Naive thymus-derived CD8-positive, alpha-beta T cell (primary cell): ENCODE results near the gene TOP2A. TPM values are rescaled to one million over a fixed set of nuclear protein-coding genes. Genes with fewer than 3 reads are reported as not detected.
A peak's percentile ranks its signal among the peaks of the same experiment; 100 is the strongest.
"Not testable (repeated sequence)": the region's sequence is repeated elsewhere in the genome, so short reads cannot be mapped to it uniquely, and the experiment has no call there.

Experiments used
- ATAC-seq, 2 donors: fragments of 150-1000 bp; cut with Tn5 transposase in 1 of 2; sonication (Bioruptor Pico), chemical (Tn5 transposase) in 1 of 2; 1 replicate in 1 of 2; 2 replicates in 1 of 2; pipeline ENCODE4 v1.10.0; 2021; ENCODE audit warnings: mild to moderate bottlenecking in 2 of 2, moderate library complexity in 2 of 2
- POLR2A ChIA-PET: fragments of 350-600 bp; sonication (Branson Sonifier 250); formaldehyde crosslinking; loops from one replicate; lab custom pipeline; 2021; ENCODE audit warnings: antibody characterized with exemption; lab: Charles Lee
- DNase-seq, 10 donors: peaks; one replicate each; pipeline versions ENCODE4 v3.0.0 to v3.0.0-alpha.2; 2020 to 2022
- H3K27ac Mint-ChIP-seq, 10 donors: one replicate each; pipeline ENCODE4 v1.8.0; 2020 to 2022; ENCODE audit warnings: mild to moderate bottlenecking in 10 of 10, mixed read lengths in 10 of 10, moderate library complexity in 4 of 10, inconsistent platforms in 1 of 10
- H3K27me3 Mint-ChIP-seq, 5 donors: one replicate each; pipeline ENCODE4 v1.8.0; 2021 to 2022; ENCODE audit warnings: mixed read lengths in 5 of 5
- H3K36me3 Mint-ChIP-seq, 3 donors: one replicate each; pipeline ENCODE4 v1.8.0; 2020 to 2022; ENCODE audit warnings: mixed read lengths in 3 of 3, mild to moderate bottlenecking in 2 of 3, inconsistent platforms in 1 of 3
- H3K4me1 Mint-ChIP-seq, 4 donors: one replicate each; pipeline ENCODE4 v1.8.0; 2021 to 2022; ENCODE audit warnings: mixed read lengths in 4 of 4
- H3K4me3 Mint-ChIP-seq, 10 donors: one replicate each; pipeline ENCODE4 v1.8.0; 2020 to 2022; ENCODE audit warnings: mild to moderate bottlenecking in 10 of 10, mixed read lengths in 10 of 10, moderate library complexity in 6 of 10, inconsistent platforms in 1 of 10
- H3K9me3 Mint-ChIP-seq, 9 donors: one replicate each; pipeline ENCODE4 v1.8.0; 2020 to 2022; ENCODE audit warnings: mixed read lengths in 9 of 9, mild to moderate bottlenecking in 3 of 9, inconsistent platforms in 1 of 9, moderate library complexity in 1 of 9
- polyA plus RNA-seq, 3 donors: library from polyadenylated mRNA; unstranded; fragments of 300-500 nt; fragmentation: Illumina TruSeq; gene quantifications; one replicate each; pipeline ENCODE4 v1.2.3, GENCODE V29; 2021
- total RNA-seq, 8 experiments: library from RNA in 2 of 8; stranded (reverse) in 2 of 8; gene quantifications; one replicate each; pipeline ENCODE4 v1.2.3 and lab custom pipeline; 2021 to 2026

The TOP2A gene
- total and polyA plus RNA-seq, 5 experiments from 2014 or later = 0.14 to 0.81 (median 0.41) TPM; not detected in 2

- no peak for DNase-seq
- Mint-ChIP-seq H3K9me3 (no peaks in the 10 kb centered on the region), H3K27me3 (peaks cover 0 to 1% (median 0%) of the 10 kb centered on the region in 5 donors), H3K4me1 (peaks cover 2 to 6% (median 4%) of the 10 kb centered on the region in 4 donors), H3K27ac (peak overlapping the region in 1 of 10 donors; percentile 45), H3K4me3 (no peak overlapping the region), H3K36me3 (no peaks in the 10 kb centered on the region)
- POLR2A ChIA-PET = interaction anchor here (0.7 kb wide), 1 partner anchor 148 kb away, joined by 3 read pairs; no protein-coding TSS in a partner anchor
- ATAC-seq = no peak
Observed at GRCh38 chr17:40369923-40370322, 47.8 kb downstream of the TOP2A start.

DNA sequence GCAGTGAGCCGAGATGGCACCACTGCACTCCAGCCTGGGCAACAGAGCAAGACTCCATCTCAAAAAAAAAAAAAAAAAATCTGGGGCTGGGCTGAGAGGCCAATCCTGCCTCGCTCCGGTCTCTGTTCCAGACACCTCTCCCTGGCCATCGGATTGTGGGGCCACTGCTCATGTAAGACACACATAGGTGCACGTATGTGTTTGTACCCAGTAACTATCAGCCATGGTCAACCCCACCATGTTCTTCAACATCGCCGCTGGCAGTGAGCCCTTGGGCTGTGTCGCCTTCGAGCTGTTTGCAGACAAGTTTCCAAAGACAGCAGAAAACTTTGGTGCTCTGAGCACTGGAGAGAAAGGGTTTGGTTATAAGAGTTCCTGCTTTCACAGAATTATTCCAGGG, 50.0 kb downstream of the TOP2A start:
- H3K27me3 Mint-ChIP-seq = not testable (repeated sequence)

DNA sequence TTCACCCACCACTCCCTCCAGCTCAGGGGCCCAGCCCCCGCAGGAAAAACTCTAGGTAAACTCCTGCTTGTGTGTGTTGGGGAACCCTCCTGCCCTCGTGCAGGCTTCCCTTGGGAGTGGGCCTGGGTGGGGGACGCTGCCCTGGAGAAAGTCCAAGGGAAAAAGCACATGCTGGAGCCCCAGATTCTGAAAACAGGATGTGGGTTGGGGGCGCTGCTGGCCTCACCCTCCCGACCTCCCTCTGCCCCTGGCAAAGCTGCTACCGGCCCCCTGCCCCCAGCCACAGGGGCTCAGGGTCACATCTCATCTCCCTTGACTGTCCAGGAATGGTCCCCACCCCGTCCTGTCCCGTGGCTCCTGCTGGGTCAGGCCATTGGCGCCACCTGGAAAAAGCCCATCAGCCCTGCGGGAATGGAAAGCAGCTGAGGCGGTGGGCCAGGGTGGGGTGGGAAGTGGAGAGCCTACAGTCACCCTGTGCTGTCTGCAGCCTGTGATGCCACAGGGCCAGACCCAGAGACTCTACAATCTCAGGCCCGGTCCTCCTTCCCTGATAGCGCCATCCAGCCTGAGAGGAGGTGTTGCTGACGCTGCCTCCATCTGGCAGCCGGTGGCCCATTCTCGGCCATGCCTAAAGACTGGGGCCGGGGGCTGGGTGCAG, 50.7 kb downstream of the TOP2A start:
- Mint-ChIP-seq H3K27me3 (peaks cover 0 to 15% (median 4%) of the 10 kb centered on the region in 5 donors), H3K4me3 (no peak overlapping the region), H3K9me3 (no peaks in the 10 kb centered on the region), H3K27ac (peak overlapping the region in 1 of 10 donors; percentile 40), H3K36me3 (no peaks in the 10 kb centered on the region), H3K4me1 (peaks cover 6 to 20% (median 10%) of the 10 kb centered on the region in 4 donors)
- DNase-seq = no peak
- no peak for ATAC-seq
- POLR2A ChIA-PET = interaction anchor here (0.6 to 0.8 kb wide), 3 partner anchors 12 to 59 kb away, joined by 3 to 5 read pairs (median 3); no protein-coding TSS in a partner anchor

More for the DNA sequence above, 50.0 kb downstream of the TOP2A start:
- peaks cover 5 to 14% (median 6%) of the 10 kb centered on the region in 4 donors for H3K4me1 Mint-ChIP-seq
- POLR2A ChIA-PET = interaction anchor here (0.6 to 0.8 kb wide), 3 partner anchors 13 to 58 kb away, joined by 3 to 5 read pairs (median 3); no protein-coding TSS in a partner anchor
- DNase-seq, H3K27ac Mint-ChIP-seq, H3K9me3 Mint-ChIP-seq, H3K4me3 Mint-ChIP-seq, H3K36me3 Mint-ChIP-seq, ATAC-seq: not testable (repeated sequence)

- peak overlapping the region in 2 of 10 donors; percentile 24 to 32 for H3K4me3 Mint-ChIP-seq
- no peak overlapping the region for H3K27ac Mint-ChIP-seq
- H3K27me3 Mint-ChIP-seq = peaks cover 0 to 19% (median 4%) of the 10 kb centered on the region in 5 donors
- ATAC-seq (no peak), DNase-seq (no peak)
- peaks cover 6 to 20% (median 9%) of the 10 kb centered on the region in 4 donors for H3K4me1 Mint-ChIP-seq
- POLR2A ChIA-PET = interaction anchor here (0.5 to 1.4 kb wide), 3 partner anchors 9 to 225 kb away, joined by 3 to 7 read pairs (median 5); no protein-coding TSS in a partner anchor
- no peaks in the 10 kb centered on the region for H3K36me3 Mint-ChIP-seq
- H3K9me3 Mint-ChIP-seq = no peaks in the 10 kb centered on the region
Observed at GRCh38 chr17:40366076-40366860, 51.4 kb downstream of the TOP2A start.

- ATAC-seq (no peak), DNase-seq (no peak)
- POLR2A ChIA-PET = interaction anchor here (0.7 to 1.4 kb wide), 4 partner anchors 10 to 868 kb away, joined by 3 to 7 read pairs (median 3); no protein-coding TSS in a partner anchor
- Mint-ChIP-seq H3K27ac (no peak overlapping the region), H3K9me3 (no peaks in the 10 kb centered on the region), H3K4me3 (peak overlapping the region in 5 of 10 donors; percentile 26 to 72 (median 42)), H3K36me3 (no peaks in the 10 kb centered on the region), H3K27me3 (peaks cover 3 to 29% (median 10%) of the 10 kb centered on the region in 5 donors), H3K4me1 (peaks cover 7 to 24% (median 8%) of the 10 kb centered on the region in 4 donors)
Observed at GRCh38 chr17:40364906-40365305, 52.8 kb downstream of the TOP2A start.

DNA sequence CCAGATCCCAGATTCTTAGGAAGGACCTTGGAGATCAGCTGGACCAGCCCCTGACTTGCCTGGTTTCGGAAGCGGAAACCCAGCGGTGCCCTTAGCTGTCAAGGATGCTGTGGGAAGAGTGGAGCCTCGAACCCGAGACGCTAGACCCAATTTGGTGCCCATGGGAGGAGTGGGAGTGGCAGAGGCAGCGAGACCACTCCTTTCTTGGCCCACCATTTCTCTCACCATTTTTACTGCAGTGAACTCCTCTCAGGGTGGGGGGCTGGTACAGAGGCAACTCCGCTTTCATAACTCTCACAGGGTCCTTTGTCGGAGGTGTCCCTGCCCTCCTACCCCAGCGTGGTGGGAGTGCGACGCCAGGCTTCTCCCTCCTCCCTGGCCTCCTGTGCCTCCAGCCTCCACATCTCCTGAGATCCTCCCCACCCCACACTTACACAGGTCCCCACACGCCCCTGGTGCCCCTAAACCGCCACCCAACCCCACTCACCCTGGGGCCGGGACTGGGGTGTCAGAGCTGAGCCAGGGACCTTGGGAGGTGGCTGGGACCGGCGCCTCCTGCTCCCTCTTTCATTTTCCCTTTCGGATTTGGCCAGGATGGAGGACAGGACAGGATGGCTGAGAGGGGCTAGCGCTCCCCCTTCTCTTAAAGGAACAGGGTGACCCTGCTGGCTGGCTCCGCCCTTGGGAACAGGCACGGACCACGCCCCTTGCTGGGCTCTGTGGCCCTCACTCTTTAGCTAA, 53.4 kb downstream of the TOP2A start, which contains the start of gene GJD3:
TSS of gene GJD3 (minus strand) at position 617 of the 741 bp plus-strand sequence. CDS start 922 bp downstream, outside the sequence.
- ATAC-seq (no peak), DNase-seq (no peak)
- peak within 1 kb of the TSS in 2 of 10 donors; percentile 5 to 56 for H3K27ac Mint-ChIP-seq
- H3K9me3 Mint-ChIP-seq = no peaks in the 10 kb centered on the region
- H3K27me3 Mint-ChIP-seq = peaks cover 3 to 29% (median 10%) of the 10 kb centered on the region in 5 donors
- POLR2A ChIA-PET = interaction anchor here (0.7 to 1.0 kb wide), 2 partner anchors 169 to 869 kb away, joined by 3 to 4 read pairs; no protein-coding TSS in a partner anchor
- H3K4me1 Mint-ChIP-seq = peaks cover 7 to 24% (median 8%) of the 10 kb centered on the region in 4 donors
- no peaks in the 10 kb centered on the region for H3K36me3 Mint-ChIP-seq
- peak within 1 kb of the TSS; percentile 20 to 77 (median 42) for H3K4me3 Mint-ChIP-seq

- peak overlapping the region; percentile 64 to 77 (median 66) for H3K4me3 Mint-ChIP-seq
- H3K36me3 Mint-ChIP-seq = no peaks in the 10 kb centered on the region
- POLR2A ChIA-PET = interaction anchor here (0.6 to 1.5 kb wide), 6 partner anchors 56 to 252 kb away, joined by 3 to 4 read pairs (median 4); no protein-coding TSS in a partner anchor
- H3K9me3 Mint-ChIP-seq = no peaks in the 10 kb centered on the region
- H3K4me1 Mint-ChIP-seq = peaks cover 9 to 30% (median 13%) of the 10 kb centered on the region in 4 donors
- ATAC-seq (peak; percentile 58 to 61), DNase-seq (no peak)
- H3K27ac Mint-ChIP-seq = peak overlapping the region in 1 of 10 donors; percentile 5
- H3K27me3 Mint-ChIP-seq = peaks cover 3 to 29% (median 10%) of the 10 kb centered on the region in 5 donors
Observed at GRCh38 chr17:40363111-40363827, 54.4 kb downstream of the TOP2A start.

DNA sequence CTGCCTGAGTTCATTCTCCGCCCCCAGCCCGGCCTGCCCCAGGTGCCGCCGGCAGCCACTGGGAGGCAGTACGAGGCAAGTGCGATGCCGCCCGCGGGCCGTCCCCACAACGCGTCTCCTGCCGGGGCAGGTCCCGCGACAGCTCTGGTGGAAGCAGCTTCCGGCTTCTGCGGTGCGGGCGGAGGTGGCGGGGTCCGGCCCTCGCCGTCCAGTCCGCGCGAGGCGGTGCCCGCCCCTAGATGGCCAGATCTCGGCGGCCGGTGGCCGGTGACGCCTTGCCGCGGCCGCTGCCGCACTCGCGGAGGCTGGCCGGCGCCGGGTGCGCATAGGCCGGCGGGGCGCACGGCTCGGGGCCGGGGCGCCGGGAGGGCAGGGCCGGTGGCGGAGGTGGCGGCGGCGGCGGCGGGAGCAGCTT, 55.0 kb downstream of the TOP2A start:
- H3K27ac Mint-ChIP-seq = no peak overlapping the region
- no peaks in the 10 kb centered on the region for H3K9me3 Mint-ChIP-seq
- peak overlapping the region; percentile 44 to 78 (median 62) for H3K4me3 Mint-ChIP-seq
- peaks cover 9 to 34% (median 14%) of the 10 kb centered on the region in 4 donors for H3K4me1 Mint-ChIP-seq
- no peaks in the 10 kb centered on the region for H3K36me3 Mint-ChIP-seq
- peak; percentile 55 to 82 (median 70) for DNase-seq
- peak; percentile 80 to 92 for ATAC-seq
- POLR2A ChIA-PET = interaction anchor here (0.6 to 1.8 kb wide), 6 partner anchors 37 to 253 kb away, joined by 3 to 4 read pairs (median 4); no protein-coding TSS in a partner anchor
- peaks cover 3 to 29% (median 10%) of the 10 kb centered on the region in 5 donors for H3K27me3 Mint-ChIP-seq

DNA sequence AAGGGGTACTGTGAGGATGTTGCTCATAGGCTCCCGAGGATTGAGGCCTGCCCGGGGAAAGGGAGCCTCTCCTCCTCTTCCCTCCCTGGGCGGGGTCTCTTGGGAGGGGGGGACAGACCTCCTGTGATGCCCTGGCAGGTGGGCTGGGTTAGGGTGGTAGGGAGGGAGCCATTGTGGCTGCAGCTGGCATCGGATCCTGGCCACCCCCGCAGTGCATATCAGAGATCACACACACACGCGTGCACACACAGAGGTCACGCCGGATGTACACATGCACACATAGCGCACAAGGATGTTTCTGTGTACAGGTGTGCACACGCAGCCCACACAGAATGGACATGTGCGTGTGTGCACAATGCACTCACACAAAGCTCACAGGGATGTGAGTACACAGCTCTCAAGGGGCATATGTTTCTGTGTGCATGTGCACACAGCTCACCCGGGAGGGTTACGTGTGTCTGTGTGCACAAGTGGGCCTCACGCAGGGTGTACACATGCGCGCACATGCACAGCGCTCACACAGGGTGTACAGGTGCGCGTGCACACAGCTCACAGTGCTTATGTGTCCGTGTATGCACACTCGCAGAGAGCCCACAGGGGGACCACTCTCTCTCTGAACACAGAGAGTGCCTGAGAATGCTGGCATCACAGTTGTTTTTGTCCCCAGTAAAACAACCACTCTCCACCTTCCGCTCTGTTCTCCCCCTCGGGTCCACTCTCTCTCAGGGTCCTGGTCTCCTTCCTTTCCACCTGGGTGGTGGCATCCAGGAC, 55.6 kb downstream of the TOP2A start:
- peaks cover 3 to 29% (median 10%) of the 10 kb centered on the region in 5 donors for H3K27me3 Mint-ChIP-seq
- DNase-seq (no peak), ATAC-seq (peak in 1 of 2 donors; percentile 7)
- POLR2A ChIA-PET = interaction anchor here (0.6 to 1.8 kb wide), 5 partner anchors 36 to 253 kb away, joined by 3 to 4 read pairs (median 4); no protein-coding TSS in a partner anchor
- H3K9me3 Mint-ChIP-seq = no peaks in the 10 kb centered on the region
- no peaks in the 10 kb centered on the region for H3K36me3 Mint-ChIP-seq
- peak overlapping the region; percentile 44 to 78 (median 62) for H3K4me3 Mint-ChIP-seq
- peaks cover 9 to 34% (median 14%) of the 10 kb centered on the region in 4 donors for H3K4me1 Mint-ChIP-seq
- H3K27ac Mint-ChIP-seq = no peak overlapping the region
